Epithelial cell of esophagus (primary cell): ENCODE results near the gene SMTNL2.

Source experiments
- DNase-seq: peaks from one replicate; pipeline ENCODE4 v3.0.0; 2010; ENCODE audit warnings: low read depth
- H3K4me3 ChIP-seq: 2 replicates; pipeline ENCODE4 v1.5.1; 2011; ENCODE audit warnings: mild to moderate bottlenecking, low read length, control low read depth
- CTCF ChIP-seq: IDR thresholded peaks from 2 replicates; pipeline ENCODE4 v1.5.1; 2011; ENCODE audit warnings: low read depth, mild to moderate bottlenecking, low read length, control low read depth, inconsistent platforms; ENCODE audit not compliant: insufficient read depth; ENCODE audit errors: missing control alignments

Gene SMTNL2

GRCh38 chr17:4560837-4561256, 23.5 kb upstream of the SMTNL2 start:
- TF ChIP-seq CTCF, result peak; percentile 13
- no peak overlapping the region for H3K4me3 ChIP-seq
- no peak for DNase-seq

DNA sequence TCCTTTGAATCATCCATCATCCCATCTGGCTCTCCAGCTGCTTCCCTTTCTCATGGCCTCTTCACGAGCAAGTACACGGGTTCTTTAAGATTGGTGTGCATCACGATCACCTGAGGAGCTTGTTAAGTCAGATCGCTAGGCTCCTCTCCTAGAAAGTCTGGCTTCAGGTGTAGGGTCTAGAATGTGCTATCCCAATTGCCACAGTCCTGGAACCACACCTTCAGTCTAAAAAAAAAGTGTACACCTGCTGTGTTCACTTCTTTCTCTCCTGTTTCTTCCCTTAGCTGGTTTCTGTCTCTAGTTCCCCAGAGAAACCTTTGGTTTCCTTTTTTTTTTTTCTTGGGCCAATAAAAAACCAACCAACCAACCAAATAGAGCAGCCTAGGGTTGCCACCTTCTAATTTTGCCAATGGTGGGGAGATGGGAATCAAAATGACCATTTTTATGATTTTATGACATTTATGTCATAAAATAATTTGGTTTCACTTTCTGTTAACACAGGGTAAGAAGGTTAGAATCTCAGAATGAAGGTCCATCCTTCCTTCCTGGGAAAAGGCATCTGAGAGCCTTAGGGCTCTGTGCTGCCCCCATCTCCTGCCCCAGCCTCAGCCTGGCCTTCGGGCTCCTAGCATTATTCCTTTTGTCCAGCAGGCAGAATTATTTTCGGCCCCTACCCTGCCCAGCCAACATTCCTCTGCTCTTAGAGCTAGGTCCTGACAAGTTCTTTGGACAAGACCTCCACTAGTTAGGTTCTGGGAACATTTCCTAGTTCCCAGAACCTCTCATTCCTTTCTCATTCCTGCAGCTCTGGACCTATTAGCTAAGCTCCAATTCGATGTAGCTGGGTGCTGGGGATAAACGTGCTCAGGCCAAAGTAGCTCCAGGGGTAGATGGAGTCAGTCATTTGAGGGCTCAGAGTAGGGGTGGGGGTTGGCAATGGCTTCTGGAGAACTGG, 22.0 kb upstream of the SMTNL2 start:
- DNase-seq, result no peak
- no peak overlapping the region for H3K4me3 ChIP-seq
- no peak for TF ChIP-seq CTCF

- peak; percentile 85 for DNase-seq
- TF ChIP-seq CTCF, result peak; percentile 92
- no peak overlapping the region for H3K4me3 ChIP-seq
Observed at GRCh38 chr17:4565209-4566141, 18.9 kb upstream of the SMTNL2 start.

GRCh38 chr17:4566785-4567184, 17.5 kb upstream of the SMTNL2 start:
- peak; percentile 68 for DNase-seq
- peak; percentile 83 for TF ChIP-seq CTCF
- H3K4me3 ChIP-seq, result no peak overlapping the region

DNA sequence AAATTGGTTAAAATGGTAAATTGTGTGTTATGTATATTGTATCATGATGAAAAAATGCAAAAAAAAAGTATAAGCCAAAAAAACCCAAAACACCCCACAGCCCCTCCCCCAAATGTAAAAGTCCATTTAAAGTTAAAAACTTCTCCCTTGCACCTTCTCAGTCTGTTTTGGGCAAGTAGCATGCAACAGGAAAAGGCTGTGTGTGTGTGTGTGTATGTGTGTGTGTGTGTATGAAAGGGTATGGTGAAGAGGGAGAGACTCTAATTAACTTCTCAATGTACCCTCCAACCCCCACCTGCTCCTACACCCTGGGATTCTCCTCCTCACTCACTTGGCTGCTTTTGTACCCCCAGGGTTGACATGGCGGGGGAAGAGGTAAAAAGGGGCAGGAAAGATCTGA, 14.7 kb upstream of the SMTNL2 start:
- no peak for DNase-seq
- no peak for TF ChIP-seq CTCF
- no peak overlapping the region for H3K4me3 ChIP-seq

GRCh38 chr17:4572131-4572530, 12.2 kb upstream of the SMTNL2 start:
- DNase-seq, result no peak
- no peak overlapping the region for H3K4me3 ChIP-seq
- TF ChIP-seq CTCF, result no peak
